ENCODE data around the gene CTNNAL1.

- no peak for TF ChIP-seq CTCF (conservative IDR thresholded peaks at IDR 0.05; ENCODE audit: low read depth, low read length)
- no peak for TF ChIP-seq EZH2 (IDR thresholded peaks at IDR 0.05; ENCODE audit: borderline replicate concordance, low read depth, low read length, poor library complexity, severe bottlenecking)
Measured at GRCh38 chr9:109033941-109034700, 20.8 kb upstream of the CTNNAL1 start.

Measured in A673 (cell line).